Right atrium auricular region (tissue), 2 donors: ENCODE measurements around the gene IGF2R. TPM values are rescaled to one million over a fixed set of nuclear protein-coding genes. Genes with fewer than 3 reads are reported as not detected.

Experiments
- DNase-seq: peaks from one replicate; pipeline ENCODE4 v3.0.0-alpha.2; 2019; ENCODE audit warnings: low spot score
- H3K27ac ChIP-seq, 2 donors: fragments of 200-600 bp; sonication (generic); 1 replicate in 1 of 2; 2 replicates in 1 of 2; pipeline ENCODE4 v1.5.1; 2016 to 2019
- H3K27me3 ChIP-seq, 2 donors: fragments of 200-600 bp; sonication (generic); one replicate each; pipeline versions ENCODE4 v1.5.1 to v1.6.0; 2017 to 2019
- H3K36me3 ChIP-seq: fragments of 200-600 bp; sonication (generic); one replicate; pipeline ENCODE4 v1.5.1; 2016
- H3K4me1 ChIP-seq, 2 donors: fragments of 200-600 bp; sonication (generic); one replicate each; pipeline versions ENCODE4 v1.5.1 to v1.6.0; 2017 to 2019
- H3K4me3 ChIP-seq, 2 donors: fragments of 200-600 bp; sonication (generic); 1 replicate in 1 of 2; 2 replicates in 1 of 2; pipeline ENCODE4 v1.5.1; 2017 to 2019; ENCODE audit warnings: mild to moderate bottlenecking in 1 of 2, moderate library complexity in 1 of 2
- H3K9me3 ChIP-seq, 2 donors: fragments of 200-600 bp; sonication (generic); one replicate each; pipeline ENCODE4 v1.5.1; 2019
- CTCF ChIP-seq, 2 donors: fragments of 200-600 bp; sonication (generic); IDR thresholded peaks; one replicate each; pipeline ENCODE4 v1.5.1; 2019; ENCODE audit warnings: antibody characterized with exemption in 2 of 2
- total RNA-seq, 2 donors: library from RNA; depleted of rRNA; stranded (reverse); fragments of >200 nt; gene quantifications; one replicate each; pipeline ENCODE4 v1.1.0, GENCODE V29; 2016

The IGF2R gene
- total RNA-seq, 2 donors from 2014 or later, result 47.9 to 48.9 TPM

GRCh38 chr6:160128879-160129516, 160.1 kb downstream of the IGF2R start:
- no peak for DNase-seq

GRCh38 chr6:160129881-160130615, 161.2 kb downstream of the IGF2R start:
- no peak for TF ChIP-seq CTCF (IDR thresholded peaks at IDR 0.05)
- no peak overlapping the region for H3K27ac ChIP-seq
- DNase-seq, result no peak

More at GRCh38 chr6:160128879-160129516, 160.1 kb downstream of the IGF2R start:
- Histone ChIP-seq H3K36me3 (no peaks in the 10 kb centered on the region), H3K27ac (no peak overlapping the region), H3K27me3 (no peaks in the 10 kb centered on the region), H3K4me1 (no peaks in the 10 kb centered on the region), H3K4me3 (no peak overlapping the region), H3K9me3 (no peaks in the 10 kb centered on the region)
- TF ChIP-seq CTCF (IDR thresholded peaks at IDR 0.05), result no peak

GRCh38 chr6:160130729-160131484, 162.0 kb downstream of the IGF2R start:
- no peaks in the 10 kb centered on the region for H3K27me3 ChIP-seq
- H3K27ac ChIP-seq, result no peak overlapping the region
- DNase-seq, result no peak
- TF ChIP-seq CTCF (IDR thresholded peaks at IDR 0.05), result no peak
- no peaks in the 10 kb centered on the region for H3K4me1 ChIP-seq
- H3K9me3 ChIP-seq, result no peaks in the 10 kb centered on the region
- H3K4me3 ChIP-seq, result no peak overlapping the region
- H3K36me3 ChIP-seq, result no peaks in the 10 kb centered on the region

More at GRCh38 chr6:160129881-160130615, 161.2 kb downstream of the IGF2R start:
- H3K9me3 ChIP-seq, result no peaks in the 10 kb centered on the region
- H3K4me3 ChIP-seq, result no peak overlapping the region
- no peaks in the 10 kb centered on the region for H3K4me1 ChIP-seq
- no peaks in the 10 kb centered on the region for H3K36me3 ChIP-seq
- H3K27me3 ChIP-seq, result no peaks in the 10 kb centered on the region

GRCh38 chr6:160131636-160132296, 162.9 kb downstream of the IGF2R start:
- Histone ChIP-seq H3K4me3 (no peak overlapping the region), H3K27me3 (no peaks in the 10 kb centered on the region), H3K4me1 (no peaks in the 10 kb centered on the region), H3K36me3 (no peaks in the 10 kb centered on the region), H3K9me3 (no peaks in the 10 kb centered on the region), H3K27ac (no peak overlapping the region)
- no peak for TF ChIP-seq CTCF (IDR thresholded peaks at IDR 0.05)
- no peak for DNase-seq

GRCh38 chr6:160132297-160132637, 163.4 kb downstream of the IGF2R start:
- Histone ChIP-seq H3K4me1 (no peaks in the 10 kb centered on the region), H3K9me3 (no peaks in the 10 kb centered on the region), H3K4me3 (no peak overlapping the region), H3K27me3 (no peaks in the 10 kb centered on the region), H3K36me3 (no peaks in the 10 kb centered on the region), H3K27ac (no peak overlapping the region)
- TF ChIP-seq CTCF (IDR thresholded peaks at IDR 0.05), result no peak
- no peak for DNase-seq
